HCT116 (cell line): ENCODE results near the gene SHROOM3.

ENCODE experiments used
- EGR1 ChIP-seq: IDR thresholded peaks from 2 replicates; pipeline ENCODE4 v1.6.1; 2012; ENCODE audit warnings: low read depth
- EZH2 ChIP-seq: fragments of 200-600 bp; sonication (generic); IDR thresholded peaks from 2 replicates; pipeline ENCODE4 v1.6.1; 2017; ENCODE audit warnings: antibody characterized with exemption, mixed run types
- POLR2A ChIP-seq: IDR thresholded peaks from 2 replicates; pipeline ENCODE4 v1.7.0; 2011; ENCODE audit warnings: borderline replicate concordance; ENCODE audit not compliant: insufficient read depth, insufficient read length; ENCODE audit errors: extremely low read depth
- TF ChIP-seq, protein P1 (sequence below), 3 experiments: fragments of 200-600 bp in 1 of 3; sonication (generic) in 1 of 3; IDR thresholded peaks in 2 of 3; conservative IDR thresholded peaks in 1 of 3; 2 replicates each; pipeline ENCODE4 v1.5.1; 2012 to 2017; ENCODE audit warnings: low read depth in 2 of 3, low read length in 2 of 3, antibody characterized with exemption in 1 of 3, borderline replicate concordance in 1 of 3, control low read depth in 1 of 3, mild to moderate bottlenecking in 1 of 3, mixed read lengths in 1 of 3, mixed run types in 1 of 3, moderate library complexity in 1 of 3; ENCODE audit not compliant: insufficient read depth in 1 of 3

DNA sequence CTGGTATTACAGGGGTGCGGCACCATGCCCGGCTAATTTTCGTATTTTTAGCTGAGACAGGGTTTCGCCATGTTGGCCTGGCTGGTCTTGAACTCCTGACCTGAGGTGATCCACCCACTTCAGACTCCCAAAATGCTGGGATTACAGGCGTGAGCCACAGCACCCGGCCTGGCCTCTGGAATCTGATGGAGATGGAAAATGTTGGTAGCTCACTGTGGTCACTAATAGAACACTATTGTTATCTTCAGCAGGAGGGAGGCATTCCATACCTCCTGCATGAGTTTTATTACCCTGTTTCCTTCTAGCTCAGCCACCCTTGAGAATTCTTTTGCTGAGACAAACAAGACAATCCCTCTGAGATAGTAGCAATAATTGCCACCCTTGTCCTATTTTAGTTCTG, 105.0 kb downstream of the SHROOM3 start:
- TF ChIP-seq EZH2 (no peak), POLR2A (no peak), EGR1 (no peak)
- TF ChIP-seq, protein P1, sequence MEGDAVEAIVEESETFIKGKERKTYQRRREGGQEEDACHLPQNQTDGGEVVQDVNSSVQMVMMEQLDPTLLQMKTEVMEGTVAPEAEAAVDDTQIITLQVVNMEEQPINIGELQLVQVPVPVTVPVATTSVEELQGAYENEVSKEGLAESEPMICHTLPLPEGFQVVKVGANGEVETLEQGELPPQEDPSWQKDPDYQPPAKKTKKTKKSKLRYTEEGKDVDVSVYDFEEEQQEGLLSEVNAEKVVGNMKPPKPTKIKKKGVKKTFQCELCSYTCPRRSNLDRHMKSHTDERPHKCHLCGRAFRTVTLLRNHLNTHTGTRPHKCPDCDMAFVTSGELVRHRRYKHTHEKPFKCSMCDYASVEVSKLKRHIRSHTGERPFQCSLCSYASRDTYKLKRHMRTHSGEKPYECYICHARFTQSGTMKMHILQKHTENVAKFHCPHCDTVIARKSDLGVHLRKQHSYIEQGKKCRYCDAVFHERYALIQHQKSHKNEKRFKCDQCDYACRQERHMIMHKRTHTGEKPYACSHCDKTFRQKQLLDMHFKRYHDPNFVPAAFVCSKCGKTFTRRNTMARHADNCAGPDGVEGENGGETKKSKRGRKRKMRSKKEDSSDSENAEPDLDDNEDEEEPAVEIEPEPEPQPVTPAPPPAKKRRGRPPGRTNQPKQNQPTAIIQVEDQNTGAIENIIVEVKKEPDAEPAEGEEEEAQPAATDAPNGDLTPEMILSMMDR (IDR thresholded peaks at IDR 0.05 in 2 of 3, conservative IDR thresholded peaks at IDR 0.05 in 1 of 3; ENCODE audit: borderline replicate concordance in 1 of 3, insufficient read depth in 1 of 3, low read depth in 2 of 3, low read length in 2 of 3), result no peak
